ENCODE measurements around the gene SLC25A21.
"Not testable (repeated sequence)": the region's sequence is repeated elsewhere in the genome, so short reads cannot be mapped to it uniquely, and the experiment has no call there.

The SLC25A21 gene

GRCh38 chr14:36702474-36702873, 469.9 kb downstream of the SLC25A21 start:
- DNase-seq (ENCODE audit: low spot score): no peak

- no peak for DNase-seq (ENCODE audit: low spot score)
Observed at GRCh38 chr14:36701132-36701531, 471.3 kb downstream of the SLC25A21 start.

DNA sequence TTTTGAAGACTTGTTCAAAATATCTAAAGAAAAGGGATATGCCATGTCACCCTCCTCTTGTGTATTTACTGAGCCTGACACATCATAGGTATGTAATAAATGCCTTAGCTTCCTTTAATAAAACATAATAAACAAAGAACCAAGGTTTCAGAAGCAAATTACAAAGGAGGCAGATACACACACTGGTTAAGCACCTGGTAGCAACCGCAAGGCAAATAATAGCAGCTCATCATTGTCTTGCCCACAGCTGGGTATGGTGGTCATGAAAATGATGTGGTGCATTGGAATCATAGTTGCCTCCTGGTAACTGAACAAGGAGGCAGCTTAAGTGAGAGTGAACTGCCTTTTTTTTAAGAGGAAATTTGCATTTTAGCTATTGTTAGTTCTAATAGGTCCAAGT, 471.8 kb downstream of the SLC25A21 start:
- no peak for DNase-seq (ENCODE audit: low spot score)

GRCh38 chr14:36699420-36699819, 473.0 kb downstream of the SLC25A21 start:
- DNase-seq (ENCODE audit: low spot score): not testable (repeated sequence)

GRCh38 chr14:36690311-36691040, 481.9 kb downstream of the SLC25A21 start:
- DNase-seq (ENCODE audit: low spot score): no peak

- no peak for DNase-seq (ENCODE audit: low spot score)
Observed at GRCh38 chr14:36684946-36685345, 487.5 kb downstream of the SLC25A21 start.

- no peak for DNase-seq (ENCODE audit: low spot score)
Observed at GRCh38 chr14:36683083-36683724, 489.2 kb downstream of the SLC25A21 start.

- no peak for DNase-seq (ENCODE audit: low spot score)
Observed at GRCh38 chr14:36682338-36682737, 490.1 kb downstream of the SLC25A21 start.

DNA sequence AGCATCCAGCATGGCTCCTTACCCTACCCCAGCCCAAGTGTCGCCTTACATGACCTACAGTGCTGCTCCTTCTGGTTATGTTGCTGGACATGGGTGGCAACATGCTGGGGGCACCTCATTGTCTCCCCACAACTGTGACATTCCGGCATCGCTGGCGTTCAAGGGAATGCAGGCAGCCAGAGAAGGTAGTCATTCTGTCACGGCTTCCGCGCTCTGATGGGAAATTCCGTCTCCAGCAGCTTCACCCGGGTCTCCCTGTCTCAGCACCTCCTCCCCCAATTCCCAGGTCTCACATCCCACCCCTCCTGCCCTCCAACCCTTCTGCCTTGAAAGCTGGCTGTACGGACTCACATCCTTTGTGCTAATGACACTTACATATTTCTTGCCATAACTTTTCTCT, 496.2 kb downstream of the SLC25A21 start:
- no peak for DNase-seq (ENCODE audit: low spot score)

GRCh38 chr14:36675581-36675980, 496.8 kb downstream of the SLC25A21 start:
- no peak for DNase-seq (ENCODE audit: low spot score)

DNA sequence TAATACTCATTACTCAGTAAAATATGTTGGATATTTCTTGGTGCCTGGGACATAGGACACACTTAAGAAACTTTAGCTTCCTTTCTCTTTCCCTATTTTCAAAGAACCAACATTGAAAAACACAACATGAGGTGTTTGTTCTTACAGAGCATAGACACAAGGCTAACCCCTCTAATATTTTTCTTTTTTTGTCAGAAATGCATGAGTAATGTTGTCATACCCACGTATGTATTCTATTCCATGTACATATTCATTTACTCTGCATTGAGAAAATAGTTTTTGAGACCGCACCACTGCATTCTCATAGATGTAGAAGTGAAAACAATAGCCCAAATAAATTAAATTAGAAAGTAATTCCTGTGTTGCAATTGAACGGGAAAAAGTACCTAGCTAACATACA, 497.7 kb downstream of the SLC25A21 start:
- DNase-seq (ENCODE audit: low spot score): no peak

DNA sequence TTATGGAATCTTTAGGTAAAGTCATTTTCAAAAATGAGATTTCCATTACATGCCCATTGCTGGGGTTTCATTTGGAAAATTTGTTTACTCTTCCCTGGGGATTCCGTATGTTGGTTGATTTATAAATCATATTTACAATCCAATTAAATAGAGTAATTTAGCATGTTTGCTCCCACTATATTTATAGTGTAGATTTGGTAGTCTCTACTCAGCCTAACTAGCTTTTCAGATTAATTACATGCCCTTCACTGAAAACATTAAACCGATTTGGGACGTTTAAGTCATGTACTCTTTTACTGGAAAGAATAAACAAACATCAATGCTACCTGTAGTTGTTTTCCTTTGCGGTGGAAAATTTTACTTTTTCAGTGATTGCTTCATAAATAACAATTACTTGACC, 500.3 kb downstream of the SLC25A21 start:
- no peak for DNase-seq (ENCODE audit: low spot score)

DNA sequence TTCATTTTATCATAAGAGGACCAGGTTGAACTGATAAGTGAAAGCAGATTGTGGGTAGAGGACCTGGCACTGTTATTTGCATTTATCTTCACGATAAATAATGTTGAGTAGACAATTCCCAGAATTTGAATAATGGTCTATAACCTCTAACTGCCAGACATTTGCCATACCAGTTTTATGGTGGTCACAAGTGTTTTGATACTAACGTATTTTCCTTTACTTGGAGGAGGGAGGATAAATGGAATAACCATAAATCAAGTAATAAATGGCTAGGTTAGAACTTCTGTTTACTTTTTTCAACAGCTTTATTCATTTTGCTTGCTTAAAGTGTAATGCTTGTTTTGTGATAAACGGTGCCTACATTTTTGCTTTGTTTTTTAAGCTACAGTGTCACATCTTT, 501.3 kb downstream of the SLC25A21 start:
- DNase-seq (ENCODE audit: low spot score): no peak

GRCh38 chr14:36667679-36668078, 504.7 kb downstream of the SLC25A21 start:
- DNase-seq (ENCODE audit: low spot score): no peak

GRCh38 chr14:36666416-36667206, 505.8 kb downstream of the SLC25A21 start:
- no peak for DNase-seq (ENCODE audit: low spot score)

GRCh38 chr14:36665887-36666415, 506.5 kb downstream of the SLC25A21 start:
- no peak for DNase-seq (ENCODE audit: low spot score)

DNA sequence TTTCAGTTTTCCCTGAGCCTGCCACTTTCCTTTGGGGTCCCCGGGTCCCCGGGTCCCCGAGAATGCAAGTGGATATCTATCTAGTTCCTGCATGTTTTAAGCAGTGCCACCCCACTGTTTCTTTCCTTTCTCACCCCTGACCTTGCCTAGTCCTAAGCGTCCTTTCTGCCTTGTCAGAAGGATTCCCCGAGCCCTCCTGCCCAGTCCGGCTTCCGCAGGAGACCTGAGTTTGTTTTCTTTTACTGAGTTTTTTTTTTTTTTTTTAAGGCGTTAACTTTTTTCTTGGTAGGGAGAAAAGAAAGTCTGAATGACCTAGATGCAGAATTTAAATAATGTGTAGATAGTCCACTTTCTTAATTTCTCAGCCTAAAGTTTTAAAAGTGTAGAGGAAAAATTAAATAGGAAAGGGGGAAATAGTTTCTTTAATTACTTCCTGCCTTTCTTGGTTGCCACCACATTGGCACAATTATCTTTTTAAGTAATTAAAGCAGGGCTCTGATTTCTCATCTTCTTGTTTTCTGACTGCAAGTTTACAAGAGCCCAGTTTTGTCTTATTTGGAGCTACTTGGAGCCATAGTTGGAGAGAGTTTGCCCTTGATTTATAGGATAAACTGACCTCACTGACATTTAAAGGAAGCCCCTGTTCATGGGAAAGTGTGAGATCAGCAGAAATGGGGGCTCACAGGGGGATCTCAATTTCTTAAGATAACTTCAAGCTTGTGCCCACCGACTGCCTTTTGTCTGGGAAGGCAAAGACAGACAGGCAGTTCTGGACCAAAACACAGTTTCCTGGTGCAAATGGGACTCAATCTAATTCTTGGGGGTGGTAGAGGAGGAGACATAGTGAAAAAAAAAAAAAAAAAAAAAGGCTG, 507.8 kb downstream of the SLC25A21 start:
- DNase-seq (ENCODE audit: low spot score): no peak

- DNase-seq (ENCODE audit: low spot score): no peak
Observed at GRCh38 chr14:36663404-36664321, 508.7 kb downstream of the SLC25A21 start.

DNA sequence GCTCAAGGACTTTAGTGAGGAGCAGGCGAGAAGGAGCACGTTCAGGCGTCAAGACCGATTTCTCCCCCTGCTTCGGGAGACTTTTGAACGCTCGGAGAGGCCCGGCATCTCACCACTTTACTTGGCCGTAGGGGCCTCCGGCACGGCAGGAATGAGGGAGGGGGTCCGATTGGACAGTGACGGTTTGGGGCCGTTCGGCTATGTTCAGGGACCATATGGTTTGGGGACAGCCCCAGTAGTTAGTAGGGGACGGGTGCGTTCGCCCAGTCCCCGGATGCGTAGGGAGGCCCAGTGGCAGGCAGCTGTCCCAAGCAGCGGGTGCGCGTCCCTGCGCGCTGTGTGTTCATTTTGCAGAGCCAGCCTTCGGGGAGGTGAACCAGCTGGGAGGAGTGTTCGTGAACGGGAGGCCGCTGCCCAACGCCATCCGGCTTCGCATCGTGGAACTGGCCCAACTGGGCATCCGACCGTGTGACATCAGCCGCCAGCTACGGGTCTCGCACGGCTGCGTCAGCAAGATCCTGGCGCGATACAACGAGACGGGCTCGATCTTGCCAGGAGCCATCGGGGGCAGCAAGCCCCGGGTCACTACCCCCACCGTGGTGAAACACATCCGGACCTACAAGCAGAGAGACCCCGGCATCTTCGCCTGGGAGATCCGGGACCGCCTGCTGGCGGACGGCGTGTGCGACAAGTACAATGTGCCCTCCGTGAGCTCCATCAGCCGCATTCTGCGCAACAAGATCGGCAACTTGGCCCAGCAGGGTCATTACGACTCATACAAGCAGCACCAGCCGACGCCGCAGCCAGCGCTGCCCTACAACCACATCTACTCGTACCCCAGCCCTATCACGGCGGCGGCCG, 509.6 kb downstream of the SLC25A21 start:
- no peak for DNase-seq (ENCODE audit: low spot score)

DNA sequence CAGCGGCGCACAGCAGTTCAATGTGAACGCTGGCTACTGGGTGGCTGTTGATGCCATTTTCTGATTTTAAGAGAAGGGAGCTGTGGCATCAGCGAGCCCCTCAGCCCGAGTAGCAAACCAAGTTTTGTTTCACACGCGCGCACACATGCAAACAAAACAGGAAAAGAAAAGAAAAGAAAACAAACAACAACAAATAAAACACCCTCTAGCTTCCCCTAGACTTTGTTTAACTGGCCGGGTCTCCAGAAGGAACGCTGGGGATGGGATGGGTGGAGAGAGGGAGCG, 510.2 kb downstream of the SLC25A21 start:
- no peak for DNase-seq (ENCODE audit: low spot score)

All from hematopoietic multipotent progenitor cell treated with erythropoietin and hydrocortisone succinate and interleukin-3 and kit ligand, for 17 days (in vitro differentiated cells).